H1 (cell line): ENCODE data around the gene SLIT3. TPM values are rescaled to one million over a fixed set of nuclear protein-coding genes. Genes with fewer than 3 reads are reported as not detected.
A peak's percentile ranks its signal among the peaks of the same experiment; 100 is the strongest.

Experiments used
- CTCF ChIA-PET: fragments of 300-600 bp; sonication (Branson Sonifier 250); formaldehyde crosslinking; loops from one replicate; lab custom pipeline; 2021; ENCODE audit not compliant: partially characterized antibody; lab: Charles Lee
- POLR2A ChIA-PET: fragments of 300-600 bp; sonication (Branson Sonifier 250); formaldehyde crosslinking; loops from one replicate; lab custom pipeline; 2021; ENCODE audit warnings: inconsistent platforms; ENCODE audit not compliant: partially characterized antibody; lab: Charles Lee
- DNase-seq, 2 experiments: peaks; one replicate each; pipeline versions ENCODE4 v3.0.0 to v3.0.0-alpha.2; 2010 to 2022; ENCODE audit warnings: low spot score in 2 of 2, low read depth in 1 of 2, mixed read lengths in 1 of 2
- FAIRE-seq: peaks from 2 replicates; lab custom pipeline; 2011; peaks lifted over from hg19 to GRCh38; lab: Jason Lieb, UNC
- H2AFZ ChIP-seq: 2 replicates; pipeline ENCODE4 v1.8.1; 2012; ENCODE audit warnings: low read length, inconsistent platforms
- H2AK5ac ChIP-seq: 2 replicates; pipeline ENCODE4 v1.6.1; 2013; ENCODE audit warnings: low read depth, low read length
- H2BK120ac ChIP-seq: replicated peaks from 2 replicates; pipeline ENCODE3; 2013; ENCODE audit warnings: low read depth, low read length, inconsistent platforms
- H2BK12ac ChIP-seq: 2 replicates; pipeline ENCODE4 v1.6.1; 2013; ENCODE audit warnings: low read depth, low read length
- H2BK15ac ChIP-seq: 2 replicates; pipeline ENCODE4 v1.6.1; 2013; ENCODE audit warnings: low read length
- H2BK20ac ChIP-seq: 2 replicates; pipeline ENCODE4 v1.6.1; 2013; ENCODE audit warnings: low read length
- H2BK5ac ChIP-seq: 2 replicates; pipeline ENCODE4 v1.6.1; 2013; ENCODE audit warnings: low read depth, low read length
- H3K14ac ChIP-seq: 2 replicates; pipeline ENCODE4 v1.6.1; 2013; ENCODE audit warnings: inconsistent platforms; ENCODE audit not compliant: insufficient read length
- H3K18ac ChIP-seq: 2 replicates; pipeline ENCODE4 v1.6.1; 2013; ENCODE audit warnings: low read length; ENCODE audit errors: extremely low read depth
- H3K23ac ChIP-seq: 2 replicates; pipeline ENCODE4 v1.6.1; 2013; ENCODE audit warnings: inconsistent platforms; ENCODE audit not compliant: insufficient read length
- H3K23me2 ChIP-seq: 2 replicates; pipeline ENCODE4 v1.6.1; 2013; ENCODE audit warnings: low read depth, low read length
- H3K27ac ChIP-seq: 2 replicates; pipeline ENCODE4 v1.6.1; 2011; ENCODE audit warnings: low read depth, low read length, inconsistent platforms
- H3K27me3 ChIP-seq, 4 experiments: replicated peaks in 1 of 4; 1 replicate in 1 of 4; 2 replicates in 3 of 4; pipeline versions ENCODE4 v1.6.1 to v1.8.1; 2011 to 2013; ENCODE audit warnings: low read length in 3 of 4, mild to moderate bottlenecking in 3 of 4, inconsistent platforms in 2 of 4, mixed read lengths in 2 of 4, moderate library complexity in 1 of 4; ENCODE audit not compliant: control insufficient read depth in 3 of 4, insufficient read depth in 3 of 4; ENCODE audit errors: extremely low read depth in 1 of 4
- H3K36me3 ChIP-seq, 4 experiments: 2 replicates each; pipeline versions ENCODE4 v1.6.1 to v1.8.1; 2011 to 2013; ENCODE audit warnings: mild to moderate bottlenecking in 4 of 4, low read length in 3 of 4, moderate library complexity in 2 of 4, control low read depth in 1 of 4, inconsistent platforms in 1 of 4; ENCODE audit not compliant: insufficient read depth in 4 of 4, control insufficient read depth in 2 of 4
- H3K4ac ChIP-seq: replicated peaks from 2 replicates; pipeline ENCODE3; 2013; ENCODE audit warnings: low read length, low read depth, mixed read lengths, inconsistent platforms; ENCODE audit not compliant: insufficient read length
- H3K4me1 ChIP-seq, 4 experiments: replicated peaks in 1 of 4; 1 replicate in 1 of 4; 2 replicates in 3 of 4; pipeline versions ENCODE4 v1.6.1 to v1.8.1; 2011 to 2013; ENCODE audit warnings: low read length in 3 of 4, inconsistent platforms in 2 of 4, mixed read lengths in 1 of 4; ENCODE audit not compliant: insufficient read depth in 4 of 4, control insufficient read depth in 3 of 4
- H3K4me2 ChIP-seq, 2 experiments: 2 replicates each; pipeline versions ENCODE4 v1.6.1 to v1.8.1; 2011 to 2013; ENCODE audit warnings: low read depth in 2 of 2, low read length in 2 of 2, control low read depth in 1 of 2, inconsistent platforms in 1 of 2, mild to moderate bottlenecking in 1 of 2; ENCODE audit not compliant: insufficient read depth in 1 of 2
- H3K4me3 ChIP-seq, 4 experiments: fragments of 200-600, 300-600 bp in 1 of 4; sonication (generic), shearing (Covaris generic), sonication (Bioruptor Twin) in 1 of 4; 2 replicates each; pipeline versions ENCODE4 v1.5.1 to v1.8.1; 2011 to 2016; ENCODE audit warnings: low read length in 4 of 4, low read depth in 3 of 4, control low read depth in 2 of 4, inconsistent platforms in 2 of 4, mild to moderate bottlenecking in 2 of 4, mixed read lengths in 1 of 4, moderate library complexity in 1 of 4; ENCODE audit not compliant: insufficient read depth in 2 of 4; ENCODE audit errors: extremely low read depth in 1 of 4
- H3K56ac ChIP-seq: replicated peaks from 2 replicates; pipeline ENCODE3; 2013; ENCODE audit warnings: low read depth, mild to moderate bottlenecking, mixed read lengths, low read length, inconsistent platforms; ENCODE audit not compliant: insufficient read length
- H3K79me1 ChIP-seq: 2 replicates; pipeline ENCODE4 v1.6.1; 2013; ENCODE audit warnings: low read depth, low read length, control low read depth
- H3K79me2 ChIP-seq, 2 experiments: 2 replicates each; pipeline versions ENCODE4 v1.6.1 to v1.8.1; 2012 to 2013; ENCODE audit warnings: low read length in 2 of 2, mild to moderate bottlenecking in 2 of 2, inconsistent platforms in 1 of 2; ENCODE audit not compliant: insufficient read depth in 2 of 2, control insufficient read depth in 1 of 2
- H3K9ac ChIP-seq, 4 experiments: replicated peaks in 1 of 4; 1 replicate in 1 of 4; 2 replicates in 3 of 4; pipeline versions ENCODE4 v1.6.1 to v1.8.1; 2011 to 2013; ENCODE audit warnings: low read depth in 3 of 4, low read length in 3 of 4, control low read depth in 2 of 4, mild to moderate bottlenecking in 2 of 4, moderate library complexity in 2 of 4, inconsistent platforms in 1 of 4; ENCODE audit errors: extremely low read depth in 1 of 4
- H3K9me3 ChIP-seq, 2 experiments: 2 replicates each; pipeline versions ENCODE4 v1.6.1 to v1.8.1; 2012 to 2013; ENCODE audit warnings: mild to moderate bottlenecking in 2 of 2, moderate library complexity in 2 of 2, control low read depth in 1 of 2, inconsistent platforms in 1 of 2, low read depth in 1 of 2, low read length in 1 of 2, mixed read lengths in 1 of 2; ENCODE audit not compliant: insufficient read depth in 2 of 2
- H4K20me1 ChIP-seq, 2 experiments: replicated peaks in 1 of 2; 2 replicates each; pipeline versions ENCODE3 to v1.8.1; 2011 to 2013; ENCODE audit warnings: inconsistent platforms in 2 of 2, low read length in 2 of 2, mild to moderate bottlenecking in 1 of 2; ENCODE audit not compliant: insufficient read depth in 2 of 2, control insufficient read depth in 1 of 2
- H4K5ac ChIP-seq: 2 replicates; pipeline ENCODE4 v1.6.1; 2013; ENCODE audit warnings: low read length, low read depth, mixed read lengths, inconsistent platforms; ENCODE audit not compliant: insufficient read length
- H4K8ac ChIP-seq: 2 replicates; pipeline ENCODE4 v1.8.0; 2013; ENCODE audit warnings: mild to moderate bottlenecking, moderate library complexity, low read length, inconsistent platforms; ENCODE audit not compliant: insufficient read depth; ENCODE audit errors: extremely low read depth
- H4K91ac ChIP-seq: replicated peaks from 2 replicates; pipeline ENCODE3; 2013; ENCODE audit warnings: low read length, mixed read lengths, inconsistent platforms; ENCODE audit not compliant: insufficient read length
- BCL11A ChIP-seq, 2 experiments: IDR thresholded peaks; one replicate each; pipeline ENCODE4 v1.6.1; 2011; ENCODE audit warnings: low read depth in 2 of 2, low read length in 2 of 2, mild to moderate bottlenecking in 2 of 2
- NRF1 ChIP-seq: IDR thresholded peaks from 2 replicates; pipeline ENCODE4 v1.6.1; 2011; ENCODE audit warnings: mild to moderate bottlenecking, low read depth, low read length, improper control_type of control experiment
- SIRT6 ChIP-seq: IDR thresholded peaks from one replicate; pipeline ENCODE4 v1.7.1; 2012; ENCODE audit warnings: low read length, inconsistent platforms
- WGBS, 2 experiments: shearing (Covaris generic) in 1 of 2; methylation state at CpG; one replicate each; pipeline versions ENCODE4 v1.1.6 to v1.1.7; 2013 to 2015; ENCODE audit warnings: low lambda C conversion rate in 2 of 2, mixed read lengths in 2 of 2, inconsistent platforms in 1 of 2, low coverage in 1 of 2, missing lambda C conversion rate in 1 of 2; ENCODE audit not compliant: insufficient replicate concordance in 2 of 2, insufficient coverage in 1 of 2, insufficient read length in 1 of 2; ENCODE audit errors: extremely low coverage in 1 of 2, missing lambda C conversion rate in 1 of 2; 5-methylcytosine and 5-hydroxymethylcytosine counted together
- polyA plus RNA-seq, 7 experiments: library from polyadenylated mRNA; depleted of rRNA in 3 of 7; stranded (reverse) in 5 of 7; unstranded in 2 of 7; fragments of >200 nt in 5 of 7; fragments of 200-250 nt in 2 of 7; gene quantifications; 1 replicate in 5 of 7; 2 replicates in 1 of 7; 4 replicates in 1 of 7; pipeline versions ENCODE4 v1.2.1 to v1.2.3, GENCODE V29; 2011 to 2013; ENCODE audit warnings: missing spikeins in 2 of 7, mixed read lengths in 2 of 7
- total RNA-seq: library from RNA; stranded (reverse); fragmentation: NEBNext Ultra II Directional; extraction: Animal tissue kit (Norgen Biotek cat#: 25700); gene quantifications from 2 replicates; pipeline ENCODE4 v1.2.1, GENCODE V29; 2021
- TF ChIP-seq, protein P1 (sequence below): IDR thresholded peaks from 2 replicates; pipeline ENCODE4 v1.6.1; 2012; ENCODE audit warnings: low read length, inconsistent platforms

SLIT3 gene
- total and polyA plus RNA-seq, 2 of the 8 experiments (the other 6 are each of a cell fraction or from before 2014, with no cell fraction given) = 1.1 to 1.2 TPM

DNA sequence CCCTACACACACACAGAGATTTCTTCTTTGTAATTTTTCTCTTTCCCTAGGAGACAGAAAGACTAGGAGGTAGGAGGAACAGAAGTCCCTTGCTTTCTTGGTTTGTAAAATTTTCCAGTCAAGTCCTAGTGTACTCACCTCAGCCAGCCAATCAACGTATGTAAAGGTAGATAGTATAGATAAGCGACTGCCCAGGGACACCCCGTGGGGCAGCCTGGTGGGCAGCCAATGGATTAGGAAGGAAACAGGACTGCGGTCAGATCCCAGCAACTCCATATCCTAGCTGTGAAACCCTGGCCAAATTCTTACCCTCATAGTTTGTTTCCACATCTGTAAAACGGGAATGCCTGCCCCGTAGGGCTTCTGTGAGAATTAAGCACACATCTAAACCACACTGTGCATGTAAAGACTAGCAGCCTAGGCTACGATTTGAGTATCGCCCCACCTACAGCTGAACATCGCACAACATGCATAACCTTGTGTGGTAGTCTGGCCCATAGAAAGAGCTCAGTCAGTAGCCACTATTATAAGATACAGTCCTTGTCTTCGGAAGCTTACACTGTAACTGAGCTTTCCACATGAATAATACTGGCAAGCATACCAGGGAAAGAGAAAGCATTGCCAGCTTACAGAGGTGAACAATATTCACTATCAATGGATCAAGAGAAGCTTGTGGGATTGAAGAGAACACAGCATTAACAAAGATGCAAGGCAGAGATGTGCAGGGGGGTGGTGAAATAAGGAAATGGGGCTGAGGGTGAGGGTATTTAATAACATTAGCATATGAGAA is 368.3 kb downstream of the SLIT3 start:
- Histone ChIP-seq H3K23me2 (peaks cover 2% of the 10 kb centered on the region; the same call in 1 of the 2 replicates), H3K23ac (no peak overlapping the region), H3K56ac (no peak overlapping the region), H2BK20ac (no peak overlapping the region), H2AK5ac (no peak overlapping the region), H3K79me1 (no peaks in the 10 kb centered on the region), H4K5ac (no peak overlapping the region), H2BK15ac (no peak overlapping the region), H4K20me1 (no peaks in the 10 kb centered on the region), H4K91ac (no peak overlapping the region), H3K4ac (no peak overlapping the region), H2AFZ (no peak overlapping the region), H3K4me2 (peak overlapping the region in 1 of 2 experiments; percentile 21; a peak in 1 of 4 replicates), H3K9me3 (no peaks in the 10 kb centered on the region), H4K8ac (no peak overlapping the region), H3K9ac (no peak overlapping the region), H3K4me1 (peaks cover 0 to 5% (median 3%) of the 10 kb centered on the region in 4 experiments; a peak in 4 of 7 replicates), H3K36me3 (no peaks in the 10 kb centered on the region), H2BK120ac (no peak overlapping the region), H3K18ac (no peak overlapping the region), H2BK12ac (no peak overlapping the region), H3K4me3 (no peak overlapping the region), H3K79me2 (no peaks in the 10 kb centered on the region), H3K27me3 (no peaks in the 10 kb centered on the region), H3K14ac (no peak overlapping the region), H3K27ac (no peak overlapping the region), H2BK5ac (no peak overlapping the region)
- POLR2A ChIA-PET = no interaction called here
- DNase-seq = no peak
- WGBS, 2 experiments = 76% methylated on average over 10 of the region's 10 CpGs; no CpG with 5 or more reads in 1 of the 2 experiments
- FAIRE-seq = no peak
- CTCF ChIA-PET = interaction anchor here (0.6 to 2.2 kb wide), 5 partner anchors 14 to 226 kb away, joined by 3 to 10 read pairs (median 5); no protein-coding TSS in a partner anchor
- TF ChIP-seq, protein P1, sequence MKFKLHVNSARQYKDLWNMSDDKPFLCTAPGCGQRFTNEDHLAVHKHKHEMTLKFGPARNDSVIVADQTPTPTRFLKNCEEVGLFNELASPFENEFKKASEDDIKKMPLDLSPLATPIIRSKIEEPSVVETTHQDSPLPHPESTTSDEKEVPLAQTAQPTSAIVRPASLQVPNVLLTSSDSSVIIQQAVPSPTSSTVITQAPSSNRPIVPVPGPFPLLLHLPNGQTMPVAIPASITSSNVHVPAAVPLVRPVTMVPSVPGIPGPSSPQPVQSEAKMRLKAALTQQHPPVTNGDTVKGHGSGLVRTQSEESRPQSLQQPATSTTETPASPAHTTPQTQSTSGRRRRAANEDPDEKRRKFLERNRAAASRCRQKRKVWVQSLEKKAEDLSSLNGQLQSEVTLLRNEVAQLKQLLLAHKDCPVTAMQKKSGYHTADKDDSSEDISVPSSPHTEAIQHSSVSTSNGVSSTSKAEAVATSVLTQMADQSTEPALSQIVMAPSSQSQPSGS = no peak
- TF ChIP-seq BCL11A (IDR thresholded peaks at IDR 0.05; ENCODE audit: low read depth in 2 of 2, low read length in 2 of 2) = no peak
- no peak for TF ChIP-seq NRF1
- TF ChIP-seq SIRT6 = no peak
